NCI-H146 (cell line): ENCODE data around the gene PRMT7.

ENCODE experiments used
- DNase-seq: peaks from one replicate; lab custom pipeline; 2025; lab: John Stamatoyannopoulos, UW

Gene PRMT7

GRCh38 chr16:68306633-68307032, 4.2 kb upstream of the PRMT7 start:
- no peak for DNase-seq

DNA sequence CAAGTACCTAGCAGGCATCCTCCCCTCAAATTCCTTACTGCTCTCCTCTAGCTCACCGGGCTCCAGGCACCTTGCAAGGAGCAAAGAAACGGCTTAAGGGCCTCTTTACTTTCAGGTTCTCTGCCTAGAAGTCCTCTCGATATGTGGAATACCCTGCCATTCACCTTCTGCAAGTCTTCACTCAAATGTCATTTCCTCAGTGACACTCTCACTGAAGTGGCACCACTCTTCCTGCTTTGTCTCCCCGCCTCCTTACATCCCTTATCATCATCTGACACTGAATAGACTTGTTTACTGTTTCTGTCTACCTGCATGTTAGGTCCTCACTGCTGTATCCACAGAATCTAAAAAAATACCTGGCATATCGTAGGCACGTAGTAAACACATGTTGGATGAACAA, 1.0 kb upstream of the PRMT7 start:
- DNase-seq, result no peak

DNA sequence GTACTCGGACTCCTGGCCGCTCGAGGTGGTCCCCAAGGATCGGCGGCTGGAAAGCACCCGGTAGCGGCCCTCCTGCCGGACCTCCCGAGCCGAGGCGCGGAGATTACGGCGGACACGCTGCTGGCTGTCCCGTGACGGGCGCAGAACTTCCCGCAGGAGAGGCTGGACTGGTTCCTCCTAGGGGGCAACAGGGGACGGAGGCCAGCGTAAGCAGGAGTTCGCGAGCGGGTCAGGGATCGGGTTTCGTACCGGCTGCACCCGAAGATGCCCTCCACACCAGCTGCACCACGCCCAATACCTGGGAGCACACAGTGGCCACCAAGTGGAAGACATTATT, 414 bp upstream of the PRMT7 start:
- DNase-seq, result peak; percentile 47

GRCh38 chr16:68313116-68313515, 2.3 kb downstream of the PRMT7 start:
- DNase-seq, result no peak

GRCh38 chr16:68319185-68319908, 8.5 kb downstream of the PRMT7 start:
- no peak for DNase-seq

DNA sequence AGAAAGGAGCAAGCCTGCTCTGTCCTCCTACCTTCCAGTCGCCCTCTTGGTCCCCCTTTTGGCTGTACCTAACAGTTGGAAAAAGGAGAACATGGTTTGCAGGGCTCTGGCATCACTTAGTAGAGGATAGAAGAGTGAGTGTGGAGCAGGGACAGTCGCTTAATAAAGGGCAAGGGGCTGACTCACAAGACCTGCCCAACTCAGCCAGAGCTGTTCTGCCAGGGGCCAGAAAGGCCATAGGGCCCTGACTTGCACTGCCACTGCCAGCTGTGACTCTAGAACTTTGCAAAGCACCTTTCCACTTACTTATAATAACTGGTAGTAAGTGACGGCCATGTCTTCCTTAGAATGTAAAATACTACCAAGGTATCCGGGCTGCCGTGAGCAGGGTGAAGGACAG, 13.5 kb downstream of the PRMT7 start:
- no peak for DNase-seq

- DNase-seq, result no peak
Observed at GRCh38 chr16:68324780-68325357, 14.1 kb downstream of the PRMT7 start.

DNA sequence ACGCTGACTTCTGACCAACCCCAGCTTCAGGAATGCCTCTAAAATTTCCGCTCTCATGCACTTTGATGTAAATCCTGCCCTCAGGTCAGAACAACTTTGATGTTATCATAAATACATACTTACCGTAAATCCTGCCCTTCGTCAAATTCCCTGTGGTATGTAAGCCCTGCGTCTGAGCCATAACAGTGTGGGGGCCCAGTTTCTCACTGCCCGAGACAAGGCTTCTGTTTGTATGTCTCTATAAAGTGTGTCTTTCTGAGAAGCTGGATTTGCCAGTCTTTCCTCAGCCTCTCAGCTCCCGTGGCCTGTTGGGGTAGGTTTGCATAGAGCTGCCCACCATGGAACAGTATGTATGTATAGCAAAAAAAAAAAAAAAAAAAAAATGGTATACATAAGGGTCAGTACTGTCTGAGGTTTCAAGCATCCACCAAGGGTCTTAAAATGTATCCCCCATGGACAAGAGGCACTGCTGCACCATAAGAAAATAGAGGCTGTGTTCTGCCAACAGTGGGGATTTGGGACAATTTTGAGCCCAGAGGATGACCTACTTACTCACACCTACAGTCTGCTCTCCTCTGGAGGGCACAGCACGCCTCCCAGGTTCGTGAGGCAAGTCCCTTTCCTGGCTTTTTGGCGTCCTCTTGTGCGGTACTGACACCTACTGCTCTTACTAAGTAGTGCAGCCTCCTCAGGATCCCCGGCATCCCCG, 17.5 kb downstream of the PRMT7 start:
- DNase-seq, result peak; percentile 78

- DNase-seq, result no peak
Observed at GRCh38 chr16:68328860-68329390, 18.1 kb downstream of the PRMT7 start.

DNA sequence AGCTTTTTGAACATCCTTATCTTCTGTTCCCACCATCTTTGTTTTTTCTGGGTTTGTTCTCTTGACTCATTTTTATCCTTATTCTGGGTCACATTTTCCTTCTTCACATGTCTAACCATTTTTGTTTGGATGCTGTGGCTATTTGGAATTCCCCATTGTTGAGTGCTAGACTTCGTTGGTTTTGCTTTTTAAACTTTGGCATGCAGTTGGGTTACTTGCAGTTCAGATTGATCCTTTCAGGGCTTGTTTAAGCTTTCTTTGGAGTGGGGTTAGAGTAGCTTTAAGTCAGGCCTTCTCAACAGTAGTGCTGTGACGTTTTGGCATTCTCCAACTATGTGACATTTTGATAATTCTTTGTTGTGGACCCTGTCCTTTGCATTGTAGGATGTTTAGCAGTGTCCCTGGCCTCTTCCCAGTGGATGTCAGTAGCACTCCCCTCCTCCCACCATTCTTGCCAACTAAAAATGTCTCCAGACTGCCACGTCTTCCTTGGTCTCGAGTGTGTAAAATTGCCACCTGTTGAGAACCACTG, 21.1 kb downstream of the PRMT7 start:
- no peak for DNase-seq

DNA sequence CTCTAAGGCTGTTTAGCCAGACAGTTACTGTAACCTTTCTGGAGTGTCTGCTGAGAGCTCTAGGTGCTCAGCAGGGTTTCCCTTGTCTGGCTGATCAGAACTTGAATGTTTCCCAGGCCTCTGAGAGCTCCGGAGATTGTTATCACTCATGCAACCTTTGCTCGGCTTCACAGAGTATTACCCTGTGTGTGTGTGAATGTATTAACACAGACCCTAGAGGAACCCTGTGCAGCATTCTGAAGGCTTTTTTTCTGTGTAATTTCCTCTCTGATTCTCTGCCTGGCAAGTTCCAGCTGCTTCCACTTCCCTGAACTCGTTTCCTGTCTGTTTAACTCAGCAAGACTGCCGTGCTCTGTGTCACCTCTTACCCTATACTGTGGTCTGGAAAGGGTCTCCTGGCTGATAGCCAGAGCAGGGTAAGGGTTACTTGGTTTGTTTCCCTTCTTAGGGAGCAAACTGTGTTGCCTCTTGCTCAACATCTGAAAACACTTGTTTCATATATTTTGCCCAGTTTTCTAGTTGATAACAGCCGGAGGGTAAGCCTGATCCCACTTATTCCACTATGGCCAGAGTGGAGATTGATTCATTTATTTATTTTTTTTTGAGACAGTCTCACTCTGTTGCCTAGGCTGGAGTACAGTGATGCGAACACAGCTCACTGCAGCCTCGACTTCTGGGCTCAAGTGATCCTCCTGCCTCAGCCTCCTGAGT, 21.7 kb downstream of the PRMT7 start:
- no peak for DNase-seq

GRCh38 chr16:68335175-68335574, 24.4 kb downstream of the PRMT7 start:
- DNase-seq, result no peak

DNA sequence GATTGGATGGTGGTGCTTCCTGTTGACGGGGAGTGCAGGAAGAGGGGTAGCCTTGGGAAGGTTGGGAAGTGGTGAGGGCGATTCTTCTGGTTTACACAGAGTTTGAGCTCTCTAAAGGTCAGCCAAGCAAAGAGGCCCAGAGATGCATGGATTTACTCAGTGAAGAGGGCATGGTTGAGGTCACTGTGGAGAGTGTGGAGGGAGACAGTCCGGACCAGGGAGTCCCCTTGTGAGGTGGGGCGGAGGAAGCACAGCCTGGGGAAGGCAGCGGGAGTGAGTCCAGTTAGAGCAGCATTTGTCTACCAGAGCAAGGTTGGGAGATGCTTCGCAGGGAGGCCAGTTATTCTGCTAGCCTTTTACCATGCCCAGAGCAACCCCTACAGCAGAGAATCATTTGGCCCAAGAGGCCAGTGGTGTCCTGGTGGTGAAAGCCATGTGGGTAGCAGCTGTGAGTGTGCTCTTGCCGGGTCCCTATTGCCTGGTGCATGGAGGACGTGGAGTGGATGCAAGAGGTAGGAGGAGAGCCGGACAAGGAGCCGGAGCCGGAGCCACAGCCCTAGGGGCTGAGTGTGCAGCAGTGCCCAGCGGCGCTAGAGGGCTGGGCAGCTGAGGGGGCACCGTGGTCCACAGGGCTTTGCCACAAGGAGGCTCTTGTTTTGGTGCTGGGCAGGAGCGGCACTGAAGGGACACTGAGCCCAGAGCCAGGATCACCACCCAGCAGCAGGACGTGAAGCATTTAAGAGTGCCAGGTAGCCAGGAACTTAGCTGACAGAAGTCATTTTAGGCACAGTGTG, 27.7 kb downstream of the PRMT7 start:
- DNase-seq, result no peak

- no peak for DNase-seq
Observed at GRCh38 chr16:68339214-68339613, 28.4 kb downstream of the PRMT7 start.

DNA sequence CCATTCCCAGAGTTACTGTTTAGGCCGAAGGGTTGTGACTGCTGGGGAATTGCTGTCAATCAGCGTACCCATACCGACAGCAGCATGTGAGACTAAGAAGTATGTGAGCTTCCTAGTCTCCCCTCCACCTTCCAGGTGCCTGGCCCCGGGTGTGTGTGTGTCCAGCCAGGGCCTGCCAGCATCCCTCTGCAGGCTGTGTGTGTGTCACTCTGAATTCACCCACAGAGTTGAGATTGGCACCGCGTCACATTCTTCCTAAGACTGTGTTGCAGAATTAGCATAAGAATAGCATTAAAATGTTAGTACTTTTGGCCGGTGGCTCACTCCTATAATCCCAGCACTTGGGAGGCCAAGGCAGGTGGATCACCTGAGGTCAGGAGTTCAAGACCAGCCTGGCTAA, 31.8 kb downstream of the PRMT7 start:
- DNase-seq, result no peak

DNA sequence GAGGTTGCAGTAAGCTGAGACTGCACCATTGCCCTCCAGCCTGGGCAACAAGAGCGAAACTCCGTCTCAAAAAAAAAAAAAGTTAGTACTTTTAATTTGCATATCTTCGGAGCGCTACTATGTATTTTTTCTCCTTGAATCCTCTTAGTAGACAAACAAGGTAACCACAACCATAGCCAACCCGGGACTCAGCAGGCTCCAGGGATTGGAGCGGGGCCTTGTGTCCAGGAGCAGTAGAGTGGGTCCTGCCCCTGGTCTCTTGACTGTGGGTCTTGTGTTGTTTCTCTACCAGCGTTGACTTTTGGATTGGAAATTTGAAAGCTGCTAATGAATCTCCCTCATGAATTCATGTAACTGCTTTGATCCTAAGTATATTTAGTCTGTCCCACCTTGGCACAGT, 32.3 kb downstream of the PRMT7 start:
- DNase-seq, result no peak

GRCh38 chr16:68344252-68344651, 33.4 kb downstream of the PRMT7 start:
- no peak for DNase-seq

GRCh38 chr16:68345351-68345810, 34.6 kb downstream of the PRMT7 start:
- no peak for DNase-seq

DNA sequence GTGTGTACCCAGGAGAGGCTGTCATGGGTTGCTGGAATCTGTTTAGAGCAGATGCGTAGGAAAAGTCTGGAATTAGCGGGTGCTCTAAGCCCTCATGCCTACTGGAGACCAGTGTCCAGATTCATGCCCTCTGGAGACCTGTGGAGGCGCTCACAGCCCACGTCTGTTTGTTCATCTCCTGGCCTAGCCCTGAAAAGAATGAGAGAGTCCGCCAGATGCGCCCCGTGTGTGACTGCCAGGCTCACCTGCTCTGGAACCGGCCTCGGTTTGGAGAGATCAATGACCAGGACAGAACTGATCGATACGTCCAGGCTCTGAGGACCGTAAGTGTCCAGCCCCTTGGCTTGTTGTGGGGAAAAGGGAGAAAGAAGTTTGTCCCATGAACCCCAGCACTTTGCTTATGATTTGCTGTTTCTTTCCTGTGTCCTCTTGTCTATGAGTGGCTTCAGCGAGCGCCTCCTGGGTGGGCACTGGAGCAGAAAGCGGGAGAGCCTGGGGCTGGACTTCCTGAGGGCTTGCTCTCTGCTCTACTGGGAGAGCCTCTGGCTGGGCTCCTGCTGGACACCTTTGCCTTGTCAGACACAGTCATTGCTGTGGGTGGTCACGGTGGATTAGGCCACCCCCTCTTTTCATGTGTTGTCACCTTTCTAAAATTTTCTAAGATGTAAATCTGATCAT, 35.3 kb downstream of the PRMT7 start:
- DNase-seq, result no peak

- DNase-seq, result no peak
Observed at GRCh38 chr16:68346892-68347480, 36.2 kb downstream of the PRMT7 start.
